WERI-Rb-1 (cell line): ENCODE results near the gene NMNAT2.

ENCODE experiments used
- DNase-seq: peaks from one replicate; pipeline ENCODE4 v3.0.0-alpha.2; 2020
- H3K27ac ChIP-seq: fragments of 250-450 bp; sonication (Bioruptor Pico); 2 replicates; pipeline ENCODE4 v1.5.1; 2020; ENCODE audit warnings: mild to moderate bottlenecking, moderate library complexity
- H3K27me3 ChIP-seq: fragments of 250-450 bp; sonication (Bioruptor Pico); 2 replicates; pipeline ENCODE4 v1.5.1; 2021; ENCODE audit warnings: mild to moderate bottlenecking, low read depth, moderate library complexity; ENCODE audit not compliant: insufficient read depth, severe bottlenecking
- H3K36me3 ChIP-seq: fragments of 250-450 bp; sonication (Bioruptor Pico); 2 replicates; pipeline ENCODE4 v1.5.1; 2020; ENCODE audit warnings: mild to moderate bottlenecking, moderate library complexity
- H3K4me3 ChIP-seq: 2 replicates; pipeline ENCODE4 v1.5.1; 2011; ENCODE audit warnings: low read depth, mild to moderate bottlenecking, control low read depth, low read length
- H3K9me3 ChIP-seq: fragments of 250-450 bp; sonication (Bioruptor Pico); 2 replicates; pipeline ENCODE4 v1.5.1; 2021; ENCODE audit warnings: mild to moderate bottlenecking, moderate library complexity; ENCODE audit not compliant: severe bottlenecking
- CTCF ChIP-seq: IDR thresholded peaks from 2 replicates; pipeline ENCODE4 v1.5.1; 2011; ENCODE audit warnings: low read depth, mild to moderate bottlenecking, control low read depth, inconsistent platforms, low read length

The NMNAT2 gene

GRCh38 chr1:183222909-183223308 lies 195.3 kb downstream of the NMNAT2 start:
- no peaks in the 10 kb centered on the region for H3K9me3 ChIP-seq
- H3K36me3 ChIP-seq, result no peaks in the 10 kb centered on the region
- no peak for DNase-seq
- no peak for TF ChIP-seq CTCF
- no peaks in the 10 kb centered on the region for H3K27me3 ChIP-seq
- no peak overlapping the region for H3K27ac ChIP-seq
- no peak overlapping the region for H3K4me3 ChIP-seq

- DNase-seq, result no peak
Measured at GRCh38 chr1:183219616-183220009, 198.6 kb downstream of the NMNAT2 start.

GRCh38 chr1:183218971-183219615 lies 199.1 kb downstream of the NMNAT2 start:
- H3K27me3 ChIP-seq, result no peaks in the 10 kb centered on the region
- TF ChIP-seq CTCF, result no peak
- DNase-seq, result peak; percentile 18
- no peaks in the 10 kb centered on the region for H3K36me3 ChIP-seq
- H3K9me3 ChIP-seq, result no peaks in the 10 kb centered on the region
- H3K4me3 ChIP-seq, result no peak overlapping the region
- peak overlapping the region; percentile 24 for H3K27ac ChIP-seq

More at GRCh38 chr1:183219616-183220009, 198.6 kb downstream of the NMNAT2 start:
- Histone ChIP-seq H3K27ac (no peak overlapping the region), H3K27me3 (no peaks in the 10 kb centered on the region), H3K36me3 (no peaks in the 10 kb centered on the region), H3K9me3 (no peaks in the 10 kb centered on the region), H3K4me3 (no peak overlapping the region)
- TF ChIP-seq CTCF, result no peak

GRCh38 chr1:183218027-183218618 lies 200.1 kb downstream of the NMNAT2 start:
- no peaks in the 10 kb centered on the region for H3K9me3 ChIP-seq
- DNase-seq, result peak; percentile 10
- no peak overlapping the region for H3K4me3 ChIP-seq
- 0 out of 2 replicates have a peak overlapping the region, but pooled peaks have one; percentile 24 for H3K27ac ChIP-seq
- no peak for TF ChIP-seq CTCF
- no peaks in the 10 kb centered on the region for H3K36me3 ChIP-seq
- H3K27me3 ChIP-seq, result no peaks in the 10 kb centered on the region

GRCh38 chr1:183215936-183216335 lies 202.2 kb downstream of the NMNAT2 start:
- DNase-seq, result no peak
- H3K9me3 ChIP-seq, result no peaks in the 10 kb centered on the region
- H3K27ac ChIP-seq, result no peak overlapping the region
- TF ChIP-seq CTCF, result no peak
- H3K36me3 ChIP-seq, result no peaks in the 10 kb centered on the region
- H3K27me3 ChIP-seq, result no peaks in the 10 kb centered on the region
- no peak overlapping the region for H3K4me3 ChIP-seq
